Adipocyte (in vitro differentiated cells): ENCODE results near the gene TMEM117.

Experiments
- DNase-seq: peaks from one replicate; pipeline ENCODE4 v3.0.0-alpha.2; 2015; ENCODE audit warnings: low read depth
- H3K27me3 ChIP-seq: replicated peaks from 2 replicates; pipeline ENCODE4 v1.7.0; 2013; ENCODE audit warnings: mild to moderate bottlenecking, low read length, moderate library complexity; ENCODE audit not compliant: control insufficient read depth, insufficient read depth
- H3K36me3 ChIP-seq: 2 replicates; pipeline ENCODE4 v1.7.0; 2013; ENCODE audit warnings: low read length, mild to moderate bottlenecking, moderate library complexity; ENCODE audit not compliant: control insufficient read depth, insufficient read depth, severe bottlenecking
- H3K4me1 ChIP-seq: 2 replicates; pipeline ENCODE4 v1.7.0; 2013; ENCODE audit warnings: mild to moderate bottlenecking, low read length, moderate library complexity; ENCODE audit not compliant: control insufficient read depth, insufficient read depth
- H3K4me3 ChIP-seq: 2 replicates; pipeline ENCODE4 v1.7.0; 2013; ENCODE audit warnings: mild to moderate bottlenecking, low read length, moderate library complexity
- H3K9ac ChIP-seq: 2 replicates; pipeline ENCODE4 v1.7.0; 2013; ENCODE audit warnings: mild to moderate bottlenecking, low read length, moderate library complexity
- H3K9me3 ChIP-seq: 2 replicates; pipeline ENCODE4 v1.7.0; 2013; ENCODE audit warnings: mild to moderate bottlenecking, low read length, moderate library complexity; ENCODE audit not compliant: control insufficient read depth

Gene TMEM117

GRCh38 chr12:44063671-44064070 lies 227.8 kb downstream of the TMEM117 start:
- Histone ChIP-seq H3K4me1 (no peaks in the 10 kb centered on the region), H3K9ac (no peak overlapping the region), H3K4me3 (no peak overlapping the region), H3K9me3 (no peaks in the 10 kb centered on the region), H3K36me3 (no peaks in the 10 kb centered on the region), H3K27me3 (no peaks in the 10 kb centered on the region)
- DNase-seq = no peak

GRCh38 chr12:44076871-44077270 lies 241.0 kb downstream of the TMEM117 start:
- DNase-seq = no peak
- Histone ChIP-seq H3K9me3 (no peaks in the 10 kb centered on the region), H3K4me3 (no peak overlapping the region), H3K36me3 (no peaks in the 10 kb centered on the region), H3K4me1 (no peaks in the 10 kb centered on the region), H3K27me3 (no peaks in the 10 kb centered on the region), H3K9ac (no peak overlapping the region)

DNA sequence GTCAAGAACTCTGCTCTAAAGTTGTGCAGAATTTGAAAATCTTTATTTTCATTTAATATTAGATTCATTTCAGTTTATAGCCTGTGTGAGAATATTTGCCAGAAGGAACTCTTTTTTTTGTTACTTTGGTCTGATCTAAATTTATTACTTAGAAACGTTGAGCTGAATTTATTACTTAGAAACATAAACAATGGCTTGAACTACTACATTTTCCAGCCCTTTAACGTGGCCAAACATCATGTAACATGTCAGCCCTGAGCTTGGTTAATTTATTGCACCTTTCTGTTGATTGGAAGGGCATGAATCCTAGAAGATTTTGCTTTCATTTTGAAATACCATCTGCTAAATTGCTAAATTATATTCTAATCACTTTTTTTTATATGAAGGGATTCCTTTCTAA lies 241.4 kb downstream of the TMEM117 start:
- Histone ChIP-seq H3K4me3 (no peak overlapping the region), H3K27me3 (no peaks in the 10 kb centered on the region), H3K9ac (no peak overlapping the region), H3K4me1 (no peaks in the 10 kb centered on the region), H3K9me3 (no peaks in the 10 kb centered on the region), H3K36me3 (no peaks in the 10 kb centered on the region)
- DNase-seq = no peak

GRCh38 chr12:44078273-44078672 lies 242.4 kb downstream of the TMEM117 start:
- no peaks in the 10 kb centered on the region for H3K36me3 ChIP-seq
- no peaks in the 10 kb centered on the region for H3K9me3 ChIP-seq
- H3K4me3 ChIP-seq = no peak overlapping the region
- no peak overlapping the region for H3K9ac ChIP-seq
- no peaks in the 10 kb centered on the region for H3K27me3 ChIP-seq
- no peaks in the 10 kb centered on the region for H3K4me1 ChIP-seq
- no peak for DNase-seq

DNA sequence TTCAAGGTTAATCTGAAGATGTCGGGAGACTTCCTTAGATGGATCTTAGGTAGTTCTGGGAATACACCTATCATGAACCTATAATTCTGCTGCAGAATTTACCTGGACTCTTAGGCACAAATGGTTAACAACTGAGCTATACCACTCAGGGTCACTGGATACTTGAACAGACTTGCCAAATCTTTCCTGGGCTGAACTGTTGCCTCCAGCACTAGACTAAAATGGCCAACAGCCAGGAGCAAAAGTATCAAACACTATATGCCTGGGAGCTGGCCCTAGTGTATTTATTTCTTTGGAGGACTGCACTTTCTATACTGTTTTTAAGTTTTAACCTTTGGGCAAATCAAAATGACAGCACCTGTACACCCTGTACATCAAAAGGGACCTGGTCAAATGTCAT lies 252.8 kb downstream of the TMEM117 start:
- DNase-seq = peak; percentile 19
- H3K27me3 ChIP-seq = no peaks in the 10 kb centered on the region
- H3K4me3 ChIP-seq = no peak overlapping the region
- H3K9ac ChIP-seq = no peak overlapping the region
- no peaks in the 10 kb centered on the region for H3K36me3 ChIP-seq
- H3K4me1 ChIP-seq = no peaks in the 10 kb centered on the region
- H3K9me3 ChIP-seq = no peaks in the 10 kb centered on the region

DNA sequence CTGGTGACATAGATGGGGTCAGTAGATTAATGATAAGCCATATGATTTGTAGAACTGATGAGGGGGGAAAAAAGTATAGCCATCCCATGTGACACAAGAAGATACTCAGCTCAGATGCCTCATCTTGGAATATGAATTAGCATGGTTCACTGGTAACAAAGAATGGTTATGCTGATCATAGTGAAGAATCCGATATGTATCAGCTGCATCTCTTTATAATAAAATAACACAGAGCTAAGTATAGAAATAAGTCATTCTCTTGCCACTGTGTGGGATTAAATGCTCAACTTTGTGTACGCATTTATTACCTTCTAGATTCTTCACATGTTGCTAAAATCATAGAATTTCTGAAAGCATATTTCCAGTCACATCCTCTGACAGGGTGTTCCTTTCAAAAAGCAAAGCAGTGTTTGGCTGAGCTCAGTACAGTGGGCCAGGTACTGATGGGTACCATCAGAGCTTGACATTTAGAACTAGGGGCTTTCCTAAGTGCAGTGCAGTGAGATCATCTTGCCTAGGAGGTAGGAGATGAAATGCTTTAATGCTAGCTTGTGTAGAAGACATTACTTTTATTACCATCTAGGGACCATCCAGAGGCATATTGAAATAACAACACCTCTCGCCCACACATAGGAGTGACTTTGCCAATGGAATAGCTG lies 256.2 kb downstream of the TMEM117 start:
- no peaks in the 10 kb centered on the region for H3K9me3 ChIP-seq
- DNase-seq = no peak
- no peaks in the 10 kb centered on the region for H3K4me1 ChIP-seq
- no peaks in the 10 kb centered on the region for H3K27me3 ChIP-seq
- no peaks in the 10 kb centered on the region for H3K36me3 ChIP-seq
- no peak overlapping the region for H3K4me3 ChIP-seq
- H3K9ac ChIP-seq = no peak overlapping the region

GRCh38 chr12:44098786-44099185 lies 262.9 kb downstream of the TMEM117 start:
- Histone ChIP-seq H3K36me3 (no peaks in the 10 kb centered on the region), H3K4me3 (no peak overlapping the region), H3K27me3 (no peaks in the 10 kb centered on the region), H3K4me1 (no peaks in the 10 kb centered on the region), H3K9me3 (no peaks in the 10 kb centered on the region), H3K9ac (no peak overlapping the region)
- peak; percentile 10 for DNase-seq

- Histone ChIP-seq H3K9me3 (no peaks in the 10 kb centered on the region), H3K36me3 (no peaks in the 10 kb centered on the region), H3K27me3 (no peaks in the 10 kb centered on the region), H3K4me1 (no peaks in the 10 kb centered on the region), H3K4me3 (no peak overlapping the region), H3K9ac (no peak overlapping the region)
- DNase-seq = no peak
Measured at GRCh38 chr12:44099486-44099885, 263.6 kb downstream of the TMEM117 start.

DNA sequence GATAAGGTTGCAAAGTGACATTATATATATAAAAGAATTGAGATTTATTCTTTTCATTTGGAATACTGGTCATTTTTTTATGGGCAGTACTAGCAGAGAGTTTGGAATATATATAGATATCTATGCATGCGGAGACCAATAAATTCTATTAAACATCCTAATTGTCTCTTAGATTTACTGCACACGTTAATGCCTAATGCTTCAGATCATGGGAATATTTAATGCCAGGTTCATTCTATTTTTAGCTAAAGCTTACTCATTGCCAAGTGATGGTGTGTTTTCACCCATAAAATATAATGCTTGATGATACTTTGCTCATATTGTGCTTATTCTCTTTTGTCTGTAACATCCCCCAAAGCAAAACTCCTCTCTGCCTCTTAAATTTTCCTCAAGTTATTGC lies 264.4 kb downstream of the TMEM117 start:
- H3K4me3 ChIP-seq = no peak overlapping the region
- no peaks in the 10 kb centered on the region for H3K4me1 ChIP-seq

GRCh38 chr12:44101475-44101874 lies 265.6 kb downstream of the TMEM117 start:
- Histone ChIP-seq H3K27me3 (no peaks in the 10 kb centered on the region), H3K36me3 (no peaks in the 10 kb centered on the region), H3K9me3 (no peaks in the 10 kb centered on the region), H3K4me3 (no peak overlapping the region), H3K9ac (no peak overlapping the region), H3K4me1 (no peaks in the 10 kb centered on the region)
- peak; percentile 71 for DNase-seq

More for the DNA sequence above, 264.4 kb downstream of the TMEM117 start:
- no peak for DNase-seq
- no peak overlapping the region for H3K9ac ChIP-seq
- no peaks in the 10 kb centered on the region for H3K9me3 ChIP-seq
- H3K27me3 ChIP-seq = no peaks in the 10 kb centered on the region
- no peaks in the 10 kb centered on the region for H3K36me3 ChIP-seq

DNA sequence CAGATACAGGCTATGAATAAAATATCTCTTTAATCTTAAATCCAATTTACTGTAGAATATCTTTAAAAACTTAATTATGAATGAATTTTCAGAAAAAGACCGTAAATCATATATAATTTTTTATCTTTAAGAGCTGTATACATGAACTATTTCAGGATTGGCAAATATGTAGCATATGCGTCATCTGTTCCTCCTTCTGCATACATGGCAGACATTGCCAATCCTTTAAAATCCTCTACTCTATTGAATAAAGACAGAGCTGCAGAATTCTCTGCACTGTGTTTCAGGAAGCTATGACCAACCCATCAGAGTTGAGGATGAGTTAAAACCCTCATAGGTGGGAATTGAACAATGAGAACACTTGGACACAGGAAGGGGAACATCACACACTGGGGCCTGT lies 279.0 kb downstream of the TMEM117 start:
- no peak overlapping the region for H3K9ac ChIP-seq

DNA sequence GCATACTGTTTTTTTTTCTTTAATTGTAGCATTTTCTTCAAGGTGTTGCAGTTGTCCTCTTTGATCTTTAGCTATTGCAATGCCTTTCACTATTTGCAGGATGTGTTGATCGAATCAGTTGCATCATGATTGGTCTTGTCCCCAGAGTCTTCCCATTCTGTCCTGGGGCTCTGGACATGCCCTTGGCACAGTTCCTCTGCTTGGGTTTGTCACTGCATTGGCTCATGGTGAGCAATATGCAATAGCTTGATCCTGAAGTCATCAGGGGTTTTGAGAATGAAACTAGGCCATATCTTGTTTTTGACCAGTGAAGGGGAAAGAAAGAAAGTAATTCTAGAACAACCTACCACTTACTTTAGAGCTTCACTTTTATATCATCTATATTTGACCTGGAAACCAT lies 281.5 kb downstream of the TMEM117 start:
- Histone ChIP-seq H3K4me1 (peaks cover 6% of the 10 kb centered on the region), H3K9ac (no peak overlapping the region), H3K9me3 (no peaks in the 10 kb centered on the region), H3K36me3 (no peaks in the 10 kb centered on the region), H3K4me3 (no peak overlapping the region), H3K27me3 (no peaks in the 10 kb centered on the region)
- DNase-seq = no peak

More for the DNA sequence above, 279.0 kb downstream of the TMEM117 start:
- Histone ChIP-seq H3K36me3 (no peaks in the 10 kb centered on the region), H3K4me1 (peaks cover 6% of the 10 kb centered on the region), H3K9me3 (no peaks in the 10 kb centered on the region), H3K27me3 (no peaks in the 10 kb centered on the region), H3K4me3 (no peak overlapping the region)
- DNase-seq = no peak
